NCI-H774 (cell line): ENCODE data around the gene SLC12A7.
"Not testable (repeated sequence)": the region's sequence is repeated elsewhere in the genome, so short reads cannot be mapped to it uniquely, and the experiment has no call there.

Experiments
- DNase-seq: peaks from one replicate; lab custom pipeline; 2025; lab: John Stamatoyannopoulos, UW

The SLC12A7 gene

GRCh38 chr5:1034986-1035385, 76.9 kb downstream of the SLC12A7 start:
- DNase-seq = no peak

- DNase-seq = no peak
Measured at GRCh38 chr5:1034421-1034905, 77.4 kb downstream of the SLC12A7 start.

GRCh38 chr5:1033606-1034420, 78.0 kb downstream of the SLC12A7 start:
- DNase-seq = no peak

GRCh38 chr5:1033178-1033577, 78.7 kb downstream of the SLC12A7 start:
- no peak for DNase-seq

- no peak for DNase-seq
Measured at GRCh38 chr5:1032551-1033027, 79.3 kb downstream of the SLC12A7 start.

GRCh38 chr5:1032011-1032410, 79.9 kb downstream of the SLC12A7 start:
- no peak for DNase-seq

GRCh38 chr5:1031306-1031959, 80.4 kb downstream of the SLC12A7 start:
- DNase-seq = no peak

- no peak for DNase-seq
Measured at GRCh38 chr5:1030801-1031271, 81.0 kb downstream of the SLC12A7 start.

- DNase-seq = no peak
Measured at GRCh38 chr5:1029945-1030625, 81.8 kb downstream of the SLC12A7 start.

- no peak for DNase-seq
Measured at GRCh38 chr5:1029282-1029944, 82.5 kb downstream of the SLC12A7 start.

- DNase-seq = no peak
Measured at GRCh38 chr5:1028481-1029281, 83.2 kb downstream of the SLC12A7 start.

- DNase-seq = no peak
Measured at GRCh38 chr5:1027631-1028441, 84.0 kb downstream of the SLC12A7 start.

GRCh38 chr5:1026700-1027621, 84.9 kb downstream of the SLC12A7 start:
- no peak for DNase-seq

GRCh38 chr5:1021969-1022336, 89.9 kb downstream of the SLC12A7 start:
- not testable (repeated sequence) for DNase-seq

GRCh38 chr5:1021136-1021968, 90.5 kb downstream of the SLC12A7 start:
- no peak for DNase-seq

GRCh38 chr5:1020452-1020961, 91.4 kb downstream of the SLC12A7 start:
- DNase-seq = no peak

GRCh38 chr5:1019001-1019905, 92.6 kb downstream of the SLC12A7 start:
- DNase-seq = no peak
